Prostate gland (tissue), 2 donors: Measurements from ENCODE around the gene MARCHF4.

Source experiments
- CTCF ChIP-seq, 4 experiments: fragments of 200-600 bp in 2 of 4; fragments of 450-650 bp in 2 of 4; sonication (generic) in 2 of 4; IDR thresholded peaks; 1 replicate in 3 of 4; 2 replicates in 1 of 4; pipeline ENCODE4 v1.5.1; 2016 to 2019; ENCODE audit warnings: antibody characterized with exemption in 4 of 4, mild to moderate bottlenecking in 2 of 4, moderate library complexity in 2 of 4
- POLR2AphosphoS5 ChIP-seq: sonication (generic); formaldehyde crosslinking; IDR thresholded peaks from one replicate; pipeline ENCODE4 v1.6.1; 2017; ENCODE audit warnings: antibody characterized with exemption

- TF ChIP-seq CTCF (IDR thresholded peaks at IDR 0.05) (no peak), POLR2AphosphoS5 (no peak)
These were observed 1.6 kb upstream of the MARCHF4 start for GRCh38 chr2:216373896-216374295.
